ENCODE data around the gene VPS54.

Gene VPS54

DNA sequence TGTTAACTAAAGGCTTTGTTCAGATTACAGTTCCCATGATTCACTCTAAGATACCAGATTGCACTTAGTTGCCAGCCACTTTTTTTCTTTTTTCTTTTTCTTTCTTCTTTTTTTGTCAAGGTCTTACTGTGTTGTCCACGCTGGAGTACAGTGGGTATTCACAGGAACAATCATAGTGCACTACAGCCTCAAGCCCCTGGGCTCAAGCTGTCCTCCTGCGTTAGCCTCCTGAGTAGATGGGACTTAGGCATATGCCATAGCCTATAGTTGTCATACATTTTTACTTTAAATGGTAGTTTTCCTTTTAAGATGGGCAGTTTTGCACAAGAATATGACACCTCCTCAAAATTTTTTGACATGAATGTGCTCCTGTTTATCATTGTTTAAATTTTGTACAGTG is 175.4 kb downstream of the VPS54 start:
- DNase-seq (ENCODE audit: low read depth): no peak

DNA sequence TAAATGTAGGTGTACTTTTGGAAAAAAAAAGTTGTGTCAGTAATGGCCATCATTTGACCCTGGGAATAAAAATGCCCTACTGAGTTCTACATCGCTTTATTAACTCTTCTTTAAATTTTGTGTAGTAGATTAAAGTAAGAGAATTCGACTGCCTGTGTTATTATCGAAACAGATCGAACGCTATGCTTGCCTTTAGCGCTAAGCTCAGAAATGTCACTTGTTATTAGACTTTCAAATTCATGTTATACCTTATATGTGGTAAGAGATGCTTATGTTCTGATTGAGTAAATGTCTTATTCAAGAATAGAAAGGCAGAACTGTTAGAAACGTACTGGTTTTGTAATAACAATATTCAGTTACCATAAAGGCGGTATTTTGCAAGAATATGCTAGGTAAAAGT is 176.1 kb downstream of the VPS54 start:
- no peak for DNase-seq (ENCODE audit: low read depth)

DNA sequence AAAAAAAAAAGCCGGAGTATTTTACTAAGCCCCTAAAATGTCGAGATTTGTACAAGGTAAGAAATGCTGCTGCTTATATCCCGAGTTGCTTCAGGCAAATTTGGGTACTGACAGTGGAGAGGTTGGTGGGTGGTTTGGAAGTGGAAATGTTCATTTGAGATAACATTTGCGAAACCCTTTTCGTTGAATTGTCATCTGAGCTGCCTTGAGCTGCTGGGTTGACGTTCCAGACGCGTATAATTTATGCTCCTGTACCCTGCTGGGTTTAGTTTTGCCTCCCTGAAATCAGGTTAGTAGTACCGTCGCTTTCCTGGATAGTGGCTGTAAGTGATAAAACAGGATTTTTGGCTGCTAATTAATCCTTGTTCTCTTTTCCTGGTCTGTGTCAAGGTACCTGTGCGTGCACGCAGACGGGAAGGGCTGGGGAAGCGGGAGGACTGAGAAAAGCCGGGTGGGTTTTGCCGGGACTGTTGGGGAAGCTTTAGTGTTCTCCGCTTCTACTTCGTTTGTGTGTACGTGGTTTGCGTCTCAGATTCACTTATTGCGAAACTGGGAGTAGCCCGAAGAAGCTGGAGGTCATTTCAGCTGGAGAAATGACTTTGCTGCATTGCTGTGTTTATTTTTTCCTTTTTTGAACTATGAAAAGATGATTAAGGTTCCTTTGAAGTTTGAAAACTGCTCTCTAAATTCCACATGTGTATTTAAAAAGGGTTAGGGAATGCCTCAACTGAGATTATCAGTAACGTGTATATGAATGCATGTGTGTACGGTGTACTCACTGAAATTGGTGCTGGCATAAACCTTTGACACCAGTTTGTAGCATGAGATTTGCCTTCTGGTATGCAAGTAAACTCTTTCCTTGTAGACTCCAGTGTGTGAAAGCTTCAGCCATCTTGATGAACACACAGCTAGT is 176.8 kb downstream of the VPS54 start:
- DNase-seq (ENCODE audit: low read depth): no peak

Measured in activated gamma-delta T cell treated with anti-CD3 and anti-CD28 coated beads, Interleukin-2, amount 50 U/mL, for 16 hours (primary cell).